Measurements from ENCODE around the gene PRKAG2. TPM values are rescaled to one million over a fixed set of nuclear protein-coding genes. Genes with fewer than 3 reads are reported as not detected.

The PRKAG2 gene
- total RNA-seq, 1 donor from 2014 or later: 35.6 TPM

GRCh38 chr7:151740081-151740851, 136.6 kb downstream of the PRKAG2 start:
- TF ChIP-seq, protein P1, sequence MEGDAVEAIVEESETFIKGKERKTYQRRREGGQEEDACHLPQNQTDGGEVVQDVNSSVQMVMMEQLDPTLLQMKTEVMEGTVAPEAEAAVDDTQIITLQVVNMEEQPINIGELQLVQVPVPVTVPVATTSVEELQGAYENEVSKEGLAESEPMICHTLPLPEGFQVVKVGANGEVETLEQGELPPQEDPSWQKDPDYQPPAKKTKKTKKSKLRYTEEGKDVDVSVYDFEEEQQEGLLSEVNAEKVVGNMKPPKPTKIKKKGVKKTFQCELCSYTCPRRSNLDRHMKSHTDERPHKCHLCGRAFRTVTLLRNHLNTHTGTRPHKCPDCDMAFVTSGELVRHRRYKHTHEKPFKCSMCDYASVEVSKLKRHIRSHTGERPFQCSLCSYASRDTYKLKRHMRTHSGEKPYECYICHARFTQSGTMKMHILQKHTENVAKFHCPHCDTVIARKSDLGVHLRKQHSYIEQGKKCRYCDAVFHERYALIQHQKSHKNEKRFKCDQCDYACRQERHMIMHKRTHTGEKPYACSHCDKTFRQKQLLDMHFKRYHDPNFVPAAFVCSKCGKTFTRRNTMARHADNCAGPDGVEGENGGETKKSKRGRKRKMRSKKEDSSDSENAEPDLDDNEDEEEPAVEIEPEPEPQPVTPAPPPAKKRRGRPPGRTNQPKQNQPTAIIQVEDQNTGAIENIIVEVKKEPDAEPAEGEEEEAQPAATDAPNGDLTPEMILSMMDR (IDR thresholded peaks at IDR 0.05): no peak
- Histone ChIP-seq H3K36me3 (no peaks in the 10 kb centered on the region), H3K27ac (no peak overlapping the region), H3K4me1 (peaks cover 37% of the 10 kb centered on the region), H3K9me3 (no peaks in the 10 kb centered on the region), H3K27me3 (no peaks in the 10 kb centered on the region), H3K4me3 (no peak overlapping the region)
- DNase-seq: no peak
- ATAC-seq: no peak
- intact Hi-C loops (cut with DNase I): no loop called here

DNA sequence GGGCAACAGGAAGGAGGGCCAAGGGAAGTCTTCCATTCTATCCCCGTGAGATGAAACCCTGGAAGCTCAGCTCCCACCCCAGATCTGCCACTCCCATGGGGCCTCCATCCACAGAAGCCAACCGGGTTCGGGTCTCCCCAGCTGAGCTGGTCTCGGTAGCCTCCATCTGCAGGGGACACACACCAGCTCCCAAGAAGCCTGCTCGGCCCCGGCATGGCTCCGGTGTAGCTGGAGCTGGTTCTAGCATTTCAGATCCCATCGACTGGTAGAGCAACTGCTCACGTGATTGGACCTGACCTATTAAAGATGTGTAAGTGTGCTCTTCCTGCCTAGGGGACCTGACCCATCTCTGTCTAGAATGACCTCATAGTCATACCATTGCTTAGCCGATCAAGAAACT, 138.0 kb downstream of the PRKAG2 start:
- ATAC-seq: no peak
- H3K36me3 ChIP-seq: no peaks in the 10 kb centered on the region
- peaks cover 25% of the 10 kb centered on the region for H3K4me1 ChIP-seq
- no peak for DNase-seq
- TF ChIP-seq, protein P1 (IDR thresholded peaks at IDR 0.05): no peak
- intact Hi-C loops (cut with DNase I): no loop called here
- H3K27me3 ChIP-seq: no peaks in the 10 kb centered on the region
- no peak overlapping the region for H3K4me3 ChIP-seq
- H3K9me3 ChIP-seq: no peaks in the 10 kb centered on the region
- H3K27ac ChIP-seq: no peak overlapping the region

- intact Hi-C loops (cut with DNase I): no loop called here
- no peak for DNase-seq
- Histone ChIP-seq H3K4me1 (peaks cover 14% of the 10 kb centered on the region), H3K27me3 (no peaks in the 10 kb centered on the region), H3K9me3 (no peaks in the 10 kb centered on the region), H3K4me3 (peak overlapping the region; percentile 21), H3K27ac (no peak overlapping the region), H3K36me3 (no peaks in the 10 kb centered on the region)
- ATAC-seq: peak; percentile 81
- TF ChIP-seq, protein P1 (IDR thresholded peaks at IDR 0.05): peak; percentile 19
These were observed 140.5 kb downstream of the PRKAG2 start for GRCh38 chr7:151736403-151736909.

- Histone ChIP-seq H3K27ac (no peak overlapping the region), H3K4me3 (peak overlapping the region; percentile 21), H3K27me3 (no peaks in the 10 kb centered on the region), H3K4me1 (peaks cover 14% of the 10 kb centered on the region), H3K9me3 (no peaks in the 10 kb centered on the region), H3K36me3 (no peaks in the 10 kb centered on the region)
- ATAC-seq (peak; percentile 50), DNase-seq (no peak)
- TF ChIP-seq, protein P1 (IDR thresholded peaks at IDR 0.05): no peak
- intact Hi-C loops (cut with DNase I): no loop called here
These were observed 141.0 kb downstream of the PRKAG2 start for GRCh38 chr7:151735851-151736402.

- H3K4me3 ChIP-seq: no peak overlapping the region
- H3K27me3 ChIP-seq: no peaks in the 10 kb centered on the region
- no peak for DNase-seq
- no peaks in the 10 kb centered on the region for H3K9me3 ChIP-seq
- TF ChIP-seq, protein P1 (IDR thresholded peaks at IDR 0.05): no peak
- ATAC-seq: no peak
- H3K36me3 ChIP-seq: no peaks in the 10 kb centered on the region
- peaks cover 14% of the 10 kb centered on the region for H3K4me1 ChIP-seq
- intact Hi-C loops (cut with DNase I): no loop called here
- H3K27ac ChIP-seq: no peak overlapping the region
These were observed 141.6 kb downstream of the PRKAG2 start for GRCh38 chr7:151735186-151735850.

Data from upper lobe of right lung (tissue), 1 donor.